ENCODE data around the gene BMP7.
A peak's percentile ranks its signal among the peaks of the same experiment; 100 is the strongest.

The BMP7 gene

GRCh38 chr20:57247292-57247965, 19.0 kb downstream of the BMP7 start:
- peak overlapping the region; percentile 13 for H2AFZ ChIP-seq (ENCODE audit: low read length)
- TF ChIP-seq EZH2phosphoT487 (IDR thresholded peaks at IDR 0.05; ENCODE audit: borderline replicate concordance), result no peak
- TF ChIP-seq, protein P1, sequence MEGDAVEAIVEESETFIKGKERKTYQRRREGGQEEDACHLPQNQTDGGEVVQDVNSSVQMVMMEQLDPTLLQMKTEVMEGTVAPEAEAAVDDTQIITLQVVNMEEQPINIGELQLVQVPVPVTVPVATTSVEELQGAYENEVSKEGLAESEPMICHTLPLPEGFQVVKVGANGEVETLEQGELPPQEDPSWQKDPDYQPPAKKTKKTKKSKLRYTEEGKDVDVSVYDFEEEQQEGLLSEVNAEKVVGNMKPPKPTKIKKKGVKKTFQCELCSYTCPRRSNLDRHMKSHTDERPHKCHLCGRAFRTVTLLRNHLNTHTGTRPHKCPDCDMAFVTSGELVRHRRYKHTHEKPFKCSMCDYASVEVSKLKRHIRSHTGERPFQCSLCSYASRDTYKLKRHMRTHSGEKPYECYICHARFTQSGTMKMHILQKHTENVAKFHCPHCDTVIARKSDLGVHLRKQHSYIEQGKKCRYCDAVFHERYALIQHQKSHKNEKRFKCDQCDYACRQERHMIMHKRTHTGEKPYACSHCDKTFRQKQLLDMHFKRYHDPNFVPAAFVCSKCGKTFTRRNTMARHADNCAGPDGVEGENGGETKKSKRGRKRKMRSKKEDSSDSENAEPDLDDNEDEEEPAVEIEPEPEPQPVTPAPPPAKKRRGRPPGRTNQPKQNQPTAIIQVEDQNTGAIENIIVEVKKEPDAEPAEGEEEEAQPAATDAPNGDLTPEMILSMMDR (conservative IDR thresholded peaks at IDR 0.05; ENCODE audit: low read length), result no peak
- H3K4me1 ChIP-seq (ENCODE audit: insufficient read depth, low read length, poor library complexity, severe bottlenecking), result peaks cover 56% of the 10 kb centered on the region
- H3K36me3 ChIP-seq (ENCODE audit: insufficient read depth, low read length), result no peaks in the 10 kb centered on the region
- peak overlapping the region; percentile 10 for H3K4me3 ChIP-seq (ENCODE audit: low read length, poor library complexity, severe bottlenecking)
- H3K79me2 ChIP-seq (ENCODE audit: insufficient read depth, low read length), result no peaks in the 10 kb centered on the region
- no peaks in the 10 kb centered on the region for H3K27me3 ChIP-seq (ENCODE audit: insufficient read depth, low read length, poor library complexity, severe bottlenecking)
- peak overlapping the region; percentile 40 for H3K9ac ChIP-seq (ENCODE audit: low read depth, low read length, poor library complexity, severe bottlenecking)
- no peaks in the 10 kb centered on the region for H3K9me3 ChIP-seq (ENCODE audit: insufficient read depth, low read depth, low read length)
- no peaks in the 10 kb centered on the region for H4K20me1 ChIP-seq (ENCODE audit: insufficient read depth, low read length, poor library complexity, severe bottlenecking)
- H3K4me2 ChIP-seq (ENCODE audit: low read depth, low read length, poor library complexity, severe bottlenecking), result peak overlapping the region; percentile 60
- H3F3A ChIP-seq (ENCODE audit: low read depth), result peaks cover 11% of the 10 kb centered on the region
- no peaks in the 10 kb centered on the region for H3K9me2 ChIP-seq (replicated peaks; ENCODE audit: low read depth, low read length)

DNA sequence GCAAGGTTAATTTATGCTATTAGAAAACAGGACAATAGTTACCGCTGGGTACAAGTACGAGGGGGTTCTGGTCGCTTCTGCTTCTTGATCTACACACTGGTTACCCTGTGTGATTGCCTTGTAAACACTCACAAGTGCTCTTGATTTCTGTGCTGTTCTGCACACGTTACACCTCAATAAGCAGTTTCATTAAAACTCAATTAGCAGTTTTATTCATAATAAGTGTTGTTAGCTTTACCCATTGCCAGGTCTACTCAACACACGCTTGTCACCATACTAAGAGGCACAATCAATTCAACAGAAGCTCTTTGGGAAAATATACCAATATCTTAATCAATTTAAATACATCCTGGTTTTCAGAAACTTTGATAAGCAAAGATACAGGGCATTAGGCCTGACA, 20.4 kb downstream of the BMP7 start:
- Histone ChIP-seq H3K79me2 (ENCODE audit: insufficient read depth, low read length) (no peaks in the 10 kb centered on the region), H4K20me1 (ENCODE audit: insufficient read depth, low read length, poor library complexity, severe bottlenecking) (no peaks in the 10 kb centered on the region), H3K9me3 (ENCODE audit: insufficient read depth, low read depth, low read length) (no peaks in the 10 kb centered on the region), H3K4me3 (ENCODE audit: low read length, poor library complexity, severe bottlenecking) (no peak overlapping the region), H3K4me2 (ENCODE audit: low read depth, low read length, poor library complexity, severe bottlenecking) (no peak overlapping the region), H3K4me1 (ENCODE audit: insufficient read depth, low read length, poor library complexity, severe bottlenecking) (peaks cover 42% of the 10 kb centered on the region), H3K9ac (ENCODE audit: low read depth, low read length, poor library complexity, severe bottlenecking) (no peak overlapping the region), H3K9me2 (replicated peaks; ENCODE audit: low read depth, low read length) (no peaks in the 10 kb centered on the region), H3K27me3 (ENCODE audit: insufficient read depth, low read length, poor library complexity, severe bottlenecking) (no peaks in the 10 kb centered on the region), H3K36me3 (ENCODE audit: insufficient read depth, low read length) (no peaks in the 10 kb centered on the region), H3F3A (ENCODE audit: low read depth) (peaks cover 7% of the 10 kb centered on the region), H2AFZ (ENCODE audit: low read length) (no peak overlapping the region)
- TF ChIP-seq EZH2phosphoT487 (IDR thresholded peaks at IDR 0.05; ENCODE audit: borderline replicate concordance), result no peak
- TF ChIP-seq, protein P1 (conservative IDR thresholded peaks at IDR 0.05; ENCODE audit: low read length), result no peak

DNA sequence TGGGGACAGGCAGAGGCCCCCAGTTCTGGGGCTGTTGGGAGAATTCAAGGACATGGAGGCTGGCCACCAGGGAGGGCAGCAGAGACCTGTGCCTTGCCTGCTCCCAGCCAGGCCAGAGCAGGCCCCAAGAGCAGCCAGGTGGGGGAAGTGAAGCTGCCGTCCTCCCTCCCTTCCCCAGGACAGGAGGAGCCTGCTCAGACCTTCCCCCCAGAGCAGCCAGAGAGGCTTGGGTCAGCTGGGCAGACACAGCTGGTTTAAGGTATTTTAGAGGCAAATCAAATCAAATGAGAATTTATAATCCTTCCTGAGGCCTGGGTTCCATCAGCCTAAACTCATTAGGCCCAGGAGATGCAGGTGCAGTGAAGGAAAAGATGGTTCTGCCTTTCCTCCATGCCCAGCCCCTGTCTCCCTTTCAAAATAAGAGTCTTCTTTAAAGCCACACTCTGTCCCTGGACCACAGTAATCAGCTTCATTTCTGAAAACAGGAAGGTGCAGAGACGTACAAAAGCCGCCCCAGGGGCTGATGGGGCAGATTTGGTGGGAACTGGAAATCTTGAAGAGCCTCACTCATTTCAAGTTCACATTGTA, 21.7 kb downstream of the BMP7 start:
- H3K27me3 ChIP-seq (ENCODE audit: insufficient read depth, low read length, poor library complexity, severe bottlenecking), result no peaks in the 10 kb centered on the region
- H3K4me2 ChIP-seq (ENCODE audit: low read depth, low read length, poor library complexity, severe bottlenecking), result peak overlapping the region; percentile 28
- H3F3A ChIP-seq (ENCODE audit: low read depth), result peaks cover 2% of the 10 kb centered on the region
- H3K9me3 ChIP-seq (ENCODE audit: insufficient read depth, low read depth, low read length), result no peaks in the 10 kb centered on the region
- no peaks in the 10 kb centered on the region for H3K79me2 ChIP-seq (ENCODE audit: insufficient read depth, low read length)
- H3K9me2 ChIP-seq (replicated peaks; ENCODE audit: low read depth, low read length), result no peaks in the 10 kb centered on the region
- H3K36me3 ChIP-seq (ENCODE audit: insufficient read depth, low read length), result no peaks in the 10 kb centered on the region
- H3K9ac ChIP-seq (ENCODE audit: low read depth, low read length, poor library complexity, severe bottlenecking), result no peak overlapping the region
- H3K4me3 ChIP-seq (ENCODE audit: low read length, poor library complexity, severe bottlenecking), result no peak overlapping the region
- H3K4me1 ChIP-seq (ENCODE audit: insufficient read depth, low read length, poor library complexity, severe bottlenecking), result peaks cover 39% of the 10 kb centered on the region
- peak overlapping the region; percentile 58 for H2AFZ ChIP-seq (ENCODE audit: low read length)
- H4K20me1 ChIP-seq (ENCODE audit: insufficient read depth, low read length, poor library complexity, severe bottlenecking), result no peaks in the 10 kb centered on the region
- no peak for TF ChIP-seq EZH2phosphoT487 (IDR thresholded peaks at IDR 0.05; ENCODE audit: borderline replicate concordance)
- TF ChIP-seq, protein P1 (conservative IDR thresholded peaks at IDR 0.05; ENCODE audit: low read length), result peak; percentile 47
